ENCODE data around the gene OR13C4.
"Not testable (repeated sequence)": the region's sequence is repeated elsewhere in the genome, so short reads cannot be mapped to it uniquely, and the experiment has no call there.

Gene OR13C4

GRCh38 chr9:104555521-104555920, 28.5 kb upstream of the OR13C4 start:
- no peak for DNase-seq (ENCODE audit: low read depth, low spot score)
- in situ Hi-C loops (cut with HindIII; ENCODE audit: low sequenced_read_pairs), result no loop called here
- H3K4me3 ChIP-seq (ENCODE audit: low read depth, low read length), result no peak overlapping the region
- TF ChIP-seq, protein P1, sequence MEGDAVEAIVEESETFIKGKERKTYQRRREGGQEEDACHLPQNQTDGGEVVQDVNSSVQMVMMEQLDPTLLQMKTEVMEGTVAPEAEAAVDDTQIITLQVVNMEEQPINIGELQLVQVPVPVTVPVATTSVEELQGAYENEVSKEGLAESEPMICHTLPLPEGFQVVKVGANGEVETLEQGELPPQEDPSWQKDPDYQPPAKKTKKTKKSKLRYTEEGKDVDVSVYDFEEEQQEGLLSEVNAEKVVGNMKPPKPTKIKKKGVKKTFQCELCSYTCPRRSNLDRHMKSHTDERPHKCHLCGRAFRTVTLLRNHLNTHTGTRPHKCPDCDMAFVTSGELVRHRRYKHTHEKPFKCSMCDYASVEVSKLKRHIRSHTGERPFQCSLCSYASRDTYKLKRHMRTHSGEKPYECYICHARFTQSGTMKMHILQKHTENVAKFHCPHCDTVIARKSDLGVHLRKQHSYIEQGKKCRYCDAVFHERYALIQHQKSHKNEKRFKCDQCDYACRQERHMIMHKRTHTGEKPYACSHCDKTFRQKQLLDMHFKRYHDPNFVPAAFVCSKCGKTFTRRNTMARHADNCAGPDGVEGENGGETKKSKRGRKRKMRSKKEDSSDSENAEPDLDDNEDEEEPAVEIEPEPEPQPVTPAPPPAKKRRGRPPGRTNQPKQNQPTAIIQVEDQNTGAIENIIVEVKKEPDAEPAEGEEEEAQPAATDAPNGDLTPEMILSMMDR (IDR thresholded peaks at IDR 0.05; ENCODE audit: low read depth, low read length), result no peak

DNA sequence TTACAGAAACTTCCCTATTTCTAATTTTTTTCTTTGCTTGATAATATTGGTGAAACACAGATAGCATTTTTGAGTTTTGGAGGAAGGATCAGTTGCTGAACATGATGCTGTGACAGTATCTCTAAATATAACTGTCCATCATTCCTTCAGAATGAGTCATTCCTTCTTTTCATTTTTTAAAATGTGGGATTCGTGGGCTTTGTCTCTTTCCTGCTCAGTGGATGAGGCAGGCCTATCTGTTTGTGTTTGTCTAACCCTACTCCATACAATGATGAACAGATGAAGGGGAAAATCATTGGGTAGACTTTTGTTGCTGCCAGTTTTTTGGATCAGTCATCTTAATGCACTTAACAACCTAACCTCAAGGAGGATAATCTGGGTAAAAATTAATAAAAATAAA, 26.3 kb upstream of the OR13C4 start:
- TF ChIP-seq, protein P1 (IDR thresholded peaks at IDR 0.05; ENCODE audit: low read depth, low read length), result no peak
- in situ Hi-C loops (cut with HindIII; ENCODE audit: low sequenced_read_pairs), result no loop called here
- peak; percentile 4 for DNase-seq (ENCODE audit: low read depth, low spot score)

GRCh38 chr9:104544644-104545043, 17.6 kb upstream of the OR13C4 start:
- H3K4me3 ChIP-seq (ENCODE audit: low read depth, low read length), result no peak overlapping the region
- TF ChIP-seq, protein P1 (IDR thresholded peaks at IDR 0.05; ENCODE audit: low read depth, low read length), result no peak
- in situ Hi-C loops (cut with HindIII; ENCODE audit: low sequenced_read_pairs), result no loop called here
- no peak for DNase-seq (ENCODE audit: low read depth, low spot score)

More for the DNA sequence above, 26.3 kb upstream of the OR13C4 start:
- H3K4me3 ChIP-seq (ENCODE audit: low read depth, low read length), result no peak overlapping the region

GRCh38 chr9:104539275-104539674, 12.3 kb upstream of the OR13C4 start:
- in situ Hi-C loops (cut with HindIII; ENCODE audit: low sequenced_read_pairs), result no loop called here
- DNase-seq (ENCODE audit: low read depth, low spot score), result no peak
- no peak overlapping the region for H3K4me3 ChIP-seq (ENCODE audit: low read depth, low read length)
- TF ChIP-seq, protein P1 (IDR thresholded peaks at IDR 0.05; ENCODE audit: low read depth, low read length), result no peak

GRCh38 chr9:104536756-104537155, 9.7 kb upstream of the OR13C4 start, which contains the start of gene OR13C3:
Gene OR13C3, minus strand, starts transcription at chr9:104536856. Its CDS starts 133 bp downstream, at chr9:104536723.
- in situ Hi-C loops (cut with HindIII; ENCODE audit: low sequenced_read_pairs), result no loop called here
- TF ChIP-seq, protein P1 (IDR thresholded peaks at IDR 0.05; ENCODE audit: low read depth, low read length), result no peak
- no peak for DNase-seq (ENCODE audit: low read depth, low spot score)

DNA sequence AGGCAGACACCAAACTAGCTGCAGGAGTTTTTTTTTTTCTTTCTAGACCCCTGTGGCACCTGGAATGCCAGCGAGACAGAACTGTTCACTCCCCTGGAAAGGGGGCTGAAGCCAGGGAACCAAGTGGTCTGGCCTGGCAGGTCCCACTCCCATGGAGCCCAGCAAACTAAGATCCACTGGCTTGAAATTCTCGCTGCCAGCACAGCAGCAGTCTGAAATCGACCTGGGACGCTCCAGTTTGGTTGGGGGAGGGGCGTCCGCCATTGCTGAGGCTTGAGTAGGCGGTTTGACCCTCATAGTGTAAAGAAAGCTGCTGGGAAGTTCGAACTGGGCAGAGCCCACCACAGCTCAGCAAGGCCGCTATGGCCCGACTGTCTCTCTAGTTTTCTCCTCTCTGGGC, 6.8 kb downstream of the OR13C4 start:
- in situ Hi-C loops (cut with HindIII; ENCODE audit: low sequenced_read_pairs); DNase-seq (ENCODE audit: low read depth, low spot score); H3K4me3 ChIP-seq (ENCODE audit: low read depth, low read length): not testable (repeated sequence)

More at GRCh38 chr9:104536756-104537155, 9.7 kb upstream of the OR13C4 start, which contains the start of gene OR13C3:
- H3K4me3 ChIP-seq (ENCODE audit: low read depth, low read length), result no peak within 1 kb of the TSS

GRCh38 chr9:104514901-104515300, 12.1 kb downstream of the OR13C4 start:
- TF ChIP-seq, protein P1 (IDR thresholded peaks at IDR 0.05; ENCODE audit: low read depth, low read length), result no peak
- no peak overlapping the region for H3K4me3 ChIP-seq (ENCODE audit: low read depth, low read length)
- in situ Hi-C loops (cut with HindIII; ENCODE audit: low sequenced_read_pairs), result no loop called here
- no peak for DNase-seq (ENCODE audit: low read depth, low spot score)

All from astrocyte of the spinal cord (primary cell).